Measurements from ENCODE around the gene SLC23A2.

SLC23A2 gene

GRCh38 chr20:4811661-4812181, 189.6 kb downstream of the SLC23A2 start:
- Histone ChIP-seq H3K4me3 (ENCODE audit: low read depth, low read length) (no peak overlapping the region), H3K27me3 (replicated peaks) (no peaks in the 10 kb centered on the region), H3K36me3 (replicated peaks) (no peaks in the 10 kb centered on the region), H3K27ac (no peak overlapping the region)
- in situ Hi-C loops (cut with HindIII; ENCODE audit: low pct_ligation_motif_present, low sequenced_read_pairs) = no loop called here
- DNase-seq = no peak
- TF ChIP-seq, protein P1, sequence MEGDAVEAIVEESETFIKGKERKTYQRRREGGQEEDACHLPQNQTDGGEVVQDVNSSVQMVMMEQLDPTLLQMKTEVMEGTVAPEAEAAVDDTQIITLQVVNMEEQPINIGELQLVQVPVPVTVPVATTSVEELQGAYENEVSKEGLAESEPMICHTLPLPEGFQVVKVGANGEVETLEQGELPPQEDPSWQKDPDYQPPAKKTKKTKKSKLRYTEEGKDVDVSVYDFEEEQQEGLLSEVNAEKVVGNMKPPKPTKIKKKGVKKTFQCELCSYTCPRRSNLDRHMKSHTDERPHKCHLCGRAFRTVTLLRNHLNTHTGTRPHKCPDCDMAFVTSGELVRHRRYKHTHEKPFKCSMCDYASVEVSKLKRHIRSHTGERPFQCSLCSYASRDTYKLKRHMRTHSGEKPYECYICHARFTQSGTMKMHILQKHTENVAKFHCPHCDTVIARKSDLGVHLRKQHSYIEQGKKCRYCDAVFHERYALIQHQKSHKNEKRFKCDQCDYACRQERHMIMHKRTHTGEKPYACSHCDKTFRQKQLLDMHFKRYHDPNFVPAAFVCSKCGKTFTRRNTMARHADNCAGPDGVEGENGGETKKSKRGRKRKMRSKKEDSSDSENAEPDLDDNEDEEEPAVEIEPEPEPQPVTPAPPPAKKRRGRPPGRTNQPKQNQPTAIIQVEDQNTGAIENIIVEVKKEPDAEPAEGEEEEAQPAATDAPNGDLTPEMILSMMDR (IDR thresholded peaks at IDR 0.05; ENCODE audit: low read depth, low read length, missing control alignments) = no peak

- Histone ChIP-seq H3K36me3 (replicated peaks) (no peaks in the 10 kb centered on the region), H3K4me3 (ENCODE audit: low read depth, low read length) (no peak overlapping the region), H3K27me3 (replicated peaks) (no peaks in the 10 kb centered on the region), H3K27ac (no peak overlapping the region)
- in situ Hi-C loops (cut with HindIII; ENCODE audit: low pct_ligation_motif_present, low sequenced_read_pairs) = no loop called here
- no peak for DNase-seq
- TF ChIP-seq, protein P1 (IDR thresholded peaks at IDR 0.05; ENCODE audit: low read depth, low read length, missing control alignments) = no peak
Measured at GRCh38 chr20:4811257-4811656, 190.1 kb downstream of the SLC23A2 start.

- Histone ChIP-seq H3K36me3 (replicated peaks) (no peaks in the 10 kb centered on the region), H3K4me3 (ENCODE audit: low read depth, low read length) (no peak overlapping the region), H3K27me3 (replicated peaks) (no peaks in the 10 kb centered on the region), H3K27ac (no peak overlapping the region)
- TF ChIP-seq, protein P1 (IDR thresholded peaks at IDR 0.05; ENCODE audit: low read depth, low read length, missing control alignments) = no peak
- in situ Hi-C loops (cut with HindIII; ENCODE audit: low pct_ligation_motif_present, low sequenced_read_pairs) = no loop called here
- no peak for DNase-seq
Measured at GRCh38 chr20:4810426-4811019, 190.8 kb downstream of the SLC23A2 start.

- in situ Hi-C loops (cut with HindIII; ENCODE audit: low pct_ligation_motif_present, low sequenced_read_pairs) = no loop called here
- no peaks in the 10 kb centered on the region for H3K27me3 ChIP-seq (replicated peaks)
- H3K4me3 ChIP-seq (ENCODE audit: low read depth, low read length) = no peak overlapping the region
- no peak for DNase-seq
- no peak overlapping the region for H3K27ac ChIP-seq
- no peaks in the 10 kb centered on the region for H3K36me3 ChIP-seq (replicated peaks)
- TF ChIP-seq, protein P1 (IDR thresholded peaks at IDR 0.05; ENCODE audit: low read depth, low read length, missing control alignments) = no peak
Measured at GRCh38 chr20:4809707-4810106, 191.6 kb downstream of the SLC23A2 start.

- Histone ChIP-seq H3K36me3 (replicated peaks) (no peaks in the 10 kb centered on the region), H3K27ac (no peak overlapping the region), H3K4me3 (ENCODE audit: low read depth, low read length) (no peak overlapping the region), H3K27me3 (replicated peaks) (no peaks in the 10 kb centered on the region)
- TF ChIP-seq, protein P1 (IDR thresholded peaks at IDR 0.05; ENCODE audit: low read depth, low read length, missing control alignments) = no peak
- no peak for DNase-seq
- in situ Hi-C loops (cut with HindIII; ENCODE audit: low pct_ligation_motif_present, low sequenced_read_pairs) = no loop called here
Measured at GRCh38 chr20:4808872-4809271, 192.4 kb downstream of the SLC23A2 start.
